Bronchial smooth muscle cell (primary cell): ENCODE results near the gene LRRC8C. TPM values are rescaled to one million over a fixed set of nuclear protein-coding genes. Genes with fewer than 3 reads are reported as not detected.

ENCODE experiments used
- total RNA-seq: library from RNA; depleted of rRNA; stranded (reverse); fragments of >200 nt; gene quantifications from 2 replicates; pipeline ENCODE4 v1.2.1, GENCODE V29; 2014

LRRC8C gene
- 2.2 and 4.1 TPM in 2 replicates for total RNA-seq

DNA sequence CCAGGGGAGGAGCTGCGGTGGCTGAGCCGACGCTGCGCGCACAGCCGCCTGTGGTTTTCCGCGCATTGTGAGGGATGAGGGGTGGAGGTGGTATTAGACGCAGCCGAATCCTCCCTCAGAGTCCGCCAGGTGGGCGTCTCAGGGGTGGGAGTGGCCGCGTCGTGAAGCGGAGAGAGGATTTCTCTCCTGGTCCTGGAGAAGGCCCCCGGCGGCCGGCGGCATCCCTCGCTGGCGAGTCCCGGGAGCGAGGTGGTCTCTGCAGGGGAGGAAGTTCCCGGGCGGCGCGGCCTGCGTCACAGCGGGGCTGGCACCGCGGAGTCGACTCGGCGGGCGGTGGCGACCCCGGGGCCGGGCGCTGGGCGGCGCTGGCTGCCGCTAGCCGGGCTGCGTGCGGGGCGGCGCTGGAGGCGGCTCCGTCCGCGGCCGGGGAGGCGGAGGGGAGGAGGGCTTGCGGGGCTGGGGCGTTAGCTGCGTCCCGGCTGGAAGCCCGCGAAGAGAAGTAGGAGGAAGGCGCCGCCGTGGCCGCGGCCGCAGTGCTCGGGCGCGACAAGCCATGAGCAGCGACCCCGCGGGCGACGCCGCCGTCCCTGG is at the start of gene LRRC8C:
Gene LRRC8C, plus strand, starts transcription at position 464 of the 591 bp plus-strand sequence. CDS start 53,354 bp downstream, outside the sequence.

Other genes starting within 250 kb of the LRRC8C start
- 0.16 and 0.17 TPM in 2 replicates for gene LRRC8B, start 108.3 kb upstream of the LRRC8C start, total RNA-seq
- gene LRRC8D, start 187.9 kb downstream of the LRRC8C start, total RNA-seq: 10.2 and 15.1 TPM in 2 replicates